ENCODE measurements around the gene NRIP1.

Gene NRIP1

GRCh38 chr21:15066123-15066575, 1.3 kb upstream of the NRIP1 start:
- no peak for DNase-seq (ENCODE audit: low read depth, low spot score)

GRCh38 chr21:15065392-15066122, 757 bp upstream of the NRIP1 start:
- peak; percentile 86 for DNase-seq (ENCODE audit: low read depth, low spot score)

GRCh38 chr21:15063814-15064575, 805 bp downstream of the NRIP1 start:
- peak; percentile 71 for DNase-seq (ENCODE audit: low read depth, low spot score)

- peak; percentile 47 for DNase-seq (ENCODE audit: low read depth, low spot score)
Measured at GRCh38 chr21:15063081-15063813, 1.6 kb downstream of the NRIP1 start.

- DNase-seq (ENCODE audit: low read depth, low spot score): no peak
Measured at GRCh38 chr21:15062606-15062965, 2.2 kb downstream of the NRIP1 start.

- DNase-seq (ENCODE audit: low read depth, low spot score): no peak
Measured at GRCh38 chr21:15061747-15062605, 2.8 kb downstream of the NRIP1 start.

GRCh38 chr21:15061279-15061678, 3.5 kb downstream of the NRIP1 start:
- DNase-seq (ENCODE audit: low read depth, low spot score): no peak

GRCh38 chr21:15060543-15061175, 4.1 kb downstream of the NRIP1 start:
- DNase-seq (ENCODE audit: low read depth, low spot score): peak; percentile 37

GRCh38 chr21:15059397-15059796, 5.4 kb downstream of the NRIP1 start:
- no peak for DNase-seq (ENCODE audit: low read depth, low spot score)

GRCh38 chr21:15058854-15059263, 5.9 kb downstream of the NRIP1 start:
- peak; percentile 61 for DNase-seq (ENCODE audit: low read depth, low spot score)

GRCh38 chr21:15057285-15057684, 7.5 kb downstream of the NRIP1 start:
- no peak for DNase-seq (ENCODE audit: low read depth, low spot score)

GRCh38 chr21:15054606-15055239, 10.1 kb downstream of the NRIP1 start:
- peak; percentile 36 for DNase-seq (ENCODE audit: low read depth, low spot score)

- DNase-seq (ENCODE audit: low read depth, low spot score): no peak
Measured at GRCh38 chr21:15054089-15054488, 10.7 kb downstream of the NRIP1 start.

GRCh38 chr21:15053500-15053899, 11.3 kb downstream of the NRIP1 start:
- no peak for DNase-seq (ENCODE audit: low read depth, low spot score)

- DNase-seq (ENCODE audit: low read depth, low spot score): no peak
Measured at GRCh38 chr21:15052459-15052763, 12.4 kb downstream of the NRIP1 start.

- DNase-seq (ENCODE audit: low read depth, low spot score): peak; percentile 40
Measured at GRCh38 chr21:15051644-15052458, 12.9 kb downstream of the NRIP1 start.

GRCh38 chr21:15050568-15051377, 14.0 kb downstream of the NRIP1 start:
- no peak for DNase-seq (ENCODE audit: low read depth, low spot score)

GRCh38 chr21:15045017-15045416, 19.8 kb downstream of the NRIP1 start:
- no peak for DNase-seq (ENCODE audit: low read depth, low spot score)

GRCh38 chr21:15042531-15042930, 22.3 kb downstream of the NRIP1 start:
- DNase-seq (ENCODE audit: low read depth, low spot score): no peak

Measured in astrocyte of the hippocampus (primary cell).